ENCODE measurements around the gene SLC6A19. TPM values are rescaled to one million over a fixed set of nuclear protein-coding genes. Genes with fewer than 3 reads are reported as not detected.
A peak's percentile ranks its signal among the peaks of the same experiment; 100 is the strongest.

The SLC6A19 gene
- total and polyA plus RNA-seq, 2 of the 13 experiments (the other 11 are each of a cell fraction or from before 2014, with no cell fraction given), result 0.02 TPM; not detected in 1

- TF ChIP-seq ZNF275 (CRISPR knock-in tag; IDR thresholded peaks at IDR 0.05; ENCODE audit: borderline replicate concordance), result 0 out of 2 replicates have a peak, but pooled peaks have one; percentile 50
- TF ChIP-seq ZNF614 (CRISPR knock-in tag; IDR thresholded peaks at IDR 0.05; ENCODE audit: borderline replicate concordance), result 0 out of 2 replicates have a peak, but pooled peaks have one; percentile 16
- TF ChIP-seq STAG1 (CRISPR knock-in tag; IDR thresholded peaks at IDR 0.05), result peak; percentile 94
- TF ChIP-seq ZNF282 (IDR thresholded peaks at IDR 0.05; ENCODE audit: partially characterized antibody), result no peak
- TF ChIP-seq RFXAP (CRISPR knock-in tag; IDR thresholded peaks at IDR 0.05; ENCODE audit: borderline replicate concordance), result no peak
- TF ChIP-seq CHCHD3 (CRISPR knock-in tag; IDR thresholded peaks at IDR 0.05), result no peak
- TF ChIP-seq MAF1 (CRISPR knock-in tag; IDR thresholded peaks at IDR 0.05; ENCODE audit: borderline replicate concordance), result no peak
- TF ChIP-seq, protein P1, sequence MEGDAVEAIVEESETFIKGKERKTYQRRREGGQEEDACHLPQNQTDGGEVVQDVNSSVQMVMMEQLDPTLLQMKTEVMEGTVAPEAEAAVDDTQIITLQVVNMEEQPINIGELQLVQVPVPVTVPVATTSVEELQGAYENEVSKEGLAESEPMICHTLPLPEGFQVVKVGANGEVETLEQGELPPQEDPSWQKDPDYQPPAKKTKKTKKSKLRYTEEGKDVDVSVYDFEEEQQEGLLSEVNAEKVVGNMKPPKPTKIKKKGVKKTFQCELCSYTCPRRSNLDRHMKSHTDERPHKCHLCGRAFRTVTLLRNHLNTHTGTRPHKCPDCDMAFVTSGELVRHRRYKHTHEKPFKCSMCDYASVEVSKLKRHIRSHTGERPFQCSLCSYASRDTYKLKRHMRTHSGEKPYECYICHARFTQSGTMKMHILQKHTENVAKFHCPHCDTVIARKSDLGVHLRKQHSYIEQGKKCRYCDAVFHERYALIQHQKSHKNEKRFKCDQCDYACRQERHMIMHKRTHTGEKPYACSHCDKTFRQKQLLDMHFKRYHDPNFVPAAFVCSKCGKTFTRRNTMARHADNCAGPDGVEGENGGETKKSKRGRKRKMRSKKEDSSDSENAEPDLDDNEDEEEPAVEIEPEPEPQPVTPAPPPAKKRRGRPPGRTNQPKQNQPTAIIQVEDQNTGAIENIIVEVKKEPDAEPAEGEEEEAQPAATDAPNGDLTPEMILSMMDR (CRISPR knock-in tag; IDR thresholded peaks at IDR 0.05), result peak; percentile 85
- no peak for TF ChIP-seq ZNF460 (CRISPR knock-in tag; IDR thresholded peaks at IDR 0.05; ENCODE audit: borderline replicate concordance)
- TF ChIP-seq ESRRA (CRISPR knock-in tag; IDR thresholded peaks at IDR 0.05; ENCODE audit: low read depth), result no peak
- TF ChIP-seq SNRNP70 (IDR thresholded peaks at IDR 0.05; ENCODE audit: low read depth, low read length), result no peak
- no peak for TF ChIP-seq FLYWCH1 (CRISPR knock-in tag; IDR thresholded peaks at IDR 0.05)
- no peak for TF ChIP-seq KDM1A (CRISPR knock-in tag; IDR thresholded peaks at IDR 0.05)
- no peak for TF ChIP-seq ZNF644 (CRISPR knock-in tag; IDR thresholded peaks at IDR 0.05; ENCODE audit: low read depth)
- TF ChIP-seq MEIS1 (CRISPR knock-in tag; IDR thresholded peaks at IDR 0.05; ENCODE audit: borderline replicate concordance), result no peak
- no peak for TF ChIP-seq ZNF558 (CRISPR knock-in tag; IDR thresholded peaks at IDR 0.05; ENCODE audit: borderline replicate concordance)
- TF ChIP-seq, protein P2, sequence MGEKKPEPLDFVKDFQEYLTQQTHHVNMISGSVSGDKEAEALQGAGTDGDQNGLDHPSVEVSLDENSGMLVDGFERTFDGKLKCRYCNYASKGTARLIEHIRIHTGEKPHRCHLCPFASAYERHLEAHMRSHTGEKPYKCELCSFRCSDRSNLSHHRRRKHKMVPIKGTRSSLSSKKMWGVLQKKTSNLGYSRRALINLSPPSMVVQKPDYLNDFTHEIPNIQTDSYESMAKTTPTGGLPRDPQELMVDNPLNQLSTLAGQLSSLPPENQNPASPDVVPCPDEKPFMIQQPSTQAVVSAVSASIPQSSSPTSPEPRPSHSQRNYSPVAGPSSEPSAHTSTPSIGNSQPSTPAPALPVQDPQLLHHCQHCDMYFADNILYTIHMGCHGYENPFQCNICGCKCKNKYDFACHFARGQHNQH (CRISPR knock-in tag; IDR thresholded peaks at IDR 0.05), result no peak; the same call in 1 of the 2 replicates
- TF ChIP-seq FOXO1 (CRISPR knock-in tag; IDR thresholded peaks at IDR 0.05), result no peak
- no peak for TF ChIP-seq MEIS2 (CRISPR knock-in tag; IDR thresholded peaks at IDR 0.05)
- no peak for TF ChIP-seq ZNF367 (CRISPR knock-in tag; IDR thresholded peaks at IDR 0.05; ENCODE audit: borderline replicate concordance)
- TF ChIP-seq ZNF143 (CRISPR knock-in tag; IDR thresholded peaks at IDR 0.05), result no peak
- TF ChIP-seq TOE1 (CRISPR knock-in tag; IDR thresholded peaks at IDR 0.05), result no peak
- no peak for TF ChIP-seq MXD4 (CRISPR knock-in tag; IDR thresholded peaks at IDR 0.05)
- TF ChIP-seq ZNF839 (CRISPR knock-in tag; IDR thresholded peaks at IDR 0.05; ENCODE audit: borderline replicate concordance), result 0 out of 2 replicates have a peak, but pooled peaks have one; percentile 79
- TF ChIP-seq ZNF598 (CRISPR knock-in tag; IDR thresholded peaks at IDR 0.05; ENCODE audit: borderline replicate concordance), result no peak; the same call in 1 of the 2 replicates
- peak; percentile 48; the same call in 1 of the 2 replicates for TF ChIP-seq MTF2 (CRISPR knock-in tag; IDR thresholded peaks at IDR 0.05; ENCODE audit: borderline replicate concordance)
- TF ChIP-seq ERF (CRISPR knock-in tag; IDR thresholded peaks at IDR 0.05), result no peak
Observed at GRCh38 chr5:1167728-1168709, 33.4 kb upstream of the SLC6A19 start (continued).

Measured in HepG2 (cell line).